Stimulated activated CD4-positive, alpha-beta T cell treated with anti-CD3 and anti-CD28 coated beads, Interleukin-2, amount 100 ng/mL, for 4 hours (primary cell): ENCODE data around the gene NCOR2.

ENCODE experiments used
- DNase-seq: peaks from one replicate; pipeline ENCODE4 v3.0.0-alpha.2; 2020; ENCODE audit warnings: low read depth

The NCOR2 gene

DNA sequence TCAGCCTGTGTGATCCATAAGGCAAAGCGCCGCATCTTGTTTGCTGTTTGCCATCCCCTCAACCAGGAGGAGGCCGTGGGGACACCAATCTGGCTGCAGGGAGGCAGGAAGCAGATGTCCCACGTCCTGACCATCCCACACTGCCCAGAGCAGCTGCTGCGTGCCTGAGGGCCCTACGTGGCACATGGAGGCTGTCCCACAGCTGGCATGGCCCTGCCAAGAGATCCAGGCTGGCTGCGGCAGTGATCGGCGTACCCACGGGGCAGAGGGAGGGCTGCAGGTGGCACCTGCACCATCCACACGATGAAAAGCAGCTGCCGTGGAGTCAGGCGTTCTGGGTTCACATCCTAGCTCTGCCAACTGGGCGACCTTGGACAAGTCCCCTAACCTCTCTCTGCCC lies 42.0 kb downstream of the NCOR2 start:
- no peak for DNase-seq

DNA sequence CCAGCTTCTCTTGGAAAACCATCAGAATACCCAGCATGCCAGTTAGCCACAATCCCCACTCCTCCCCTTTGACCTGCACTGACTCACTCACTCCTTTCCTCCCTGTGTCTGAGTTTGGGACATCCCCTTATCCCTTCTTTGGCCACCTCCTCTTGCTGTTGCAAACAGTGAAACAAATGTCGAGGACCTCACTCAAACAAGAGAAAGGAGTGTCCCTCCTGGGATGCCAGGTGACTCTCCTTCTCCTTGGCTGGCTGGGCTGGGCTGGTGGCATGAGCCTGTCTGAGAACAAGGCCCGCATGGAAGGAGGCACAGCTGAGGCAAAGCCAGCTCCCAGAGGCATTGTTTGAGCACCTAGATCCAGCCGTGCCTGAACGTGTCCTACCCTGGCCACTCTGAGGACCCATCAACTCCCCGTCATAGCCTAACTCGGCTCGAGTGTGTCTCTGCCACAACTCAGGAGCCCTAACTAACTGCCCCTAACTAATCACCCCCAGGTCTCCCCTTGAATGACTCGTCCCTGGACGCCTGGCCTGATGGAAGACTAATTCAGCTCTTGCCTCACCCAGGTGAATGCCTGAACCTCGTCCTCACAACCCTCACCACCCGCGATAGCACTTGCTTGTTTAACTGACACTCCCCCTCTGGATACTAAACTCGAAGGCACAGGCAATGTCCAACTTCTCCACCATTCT lies 43.0 kb downstream of the NCOR2 start:
- no peak for DNase-seq

DNA sequence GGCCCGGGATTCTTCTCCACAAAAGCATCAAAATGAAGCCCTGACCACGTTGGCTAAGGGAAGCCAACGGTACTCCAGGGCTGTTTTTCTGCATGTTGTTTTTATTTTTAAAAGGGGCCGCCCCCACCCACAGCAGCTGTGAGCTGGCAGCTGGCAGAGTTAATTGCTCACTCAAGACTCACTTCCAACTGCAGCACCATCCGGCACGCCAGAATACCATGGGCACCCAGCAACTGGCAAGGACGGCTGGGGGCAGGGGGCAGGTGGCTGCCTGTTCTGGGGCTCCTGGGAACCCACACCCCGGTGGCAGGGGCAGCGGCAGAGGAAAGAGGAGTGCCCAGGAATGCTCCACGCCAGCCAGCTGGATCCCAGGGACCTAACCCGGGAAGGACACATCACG lies 44.3 kb downstream of the NCOR2 start:
- no peak for DNase-seq

DNA sequence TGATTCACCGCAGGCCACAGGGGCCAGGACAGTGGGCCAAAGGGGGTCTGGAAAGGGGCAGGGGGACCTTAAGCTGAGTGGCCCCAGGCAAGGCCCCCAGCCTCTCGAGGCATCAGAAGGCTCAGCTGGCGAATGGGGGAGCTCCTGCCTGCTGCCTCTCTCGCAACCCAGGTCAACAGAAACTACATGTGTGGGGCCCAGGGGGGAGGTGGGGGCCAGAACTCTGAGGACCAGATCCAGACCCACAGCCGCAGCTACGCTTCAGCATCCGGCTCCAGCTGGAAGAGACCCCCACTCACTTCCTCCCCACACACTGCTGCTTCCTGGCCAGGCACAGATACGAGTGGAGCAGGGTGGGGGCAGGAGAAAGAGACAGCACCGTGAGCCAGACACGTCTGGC lies 46.5 kb downstream of the NCOR2 start:
- no peak for DNase-seq

DNA sequence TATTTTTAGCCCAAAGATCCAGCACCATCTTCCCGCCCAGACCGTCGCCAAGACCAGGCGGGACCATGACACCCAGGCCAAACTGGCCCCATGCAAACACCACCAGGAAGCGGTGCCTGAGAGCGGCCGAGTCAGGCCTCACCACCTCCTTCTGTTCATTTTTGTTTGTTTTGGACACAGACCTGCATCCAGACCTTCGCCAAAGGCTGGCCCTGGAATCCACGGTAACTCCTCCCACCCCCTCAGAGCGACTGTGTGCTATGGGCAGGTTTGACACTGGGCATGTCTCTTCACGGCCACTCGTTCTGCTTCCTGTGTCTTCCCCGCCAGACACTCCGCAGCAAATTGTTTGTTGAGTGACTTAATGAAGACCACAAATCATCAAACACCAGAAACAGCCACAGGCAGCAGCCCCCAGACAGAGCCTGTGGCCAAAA lies 47.1 kb downstream of the NCOR2 start:
- DNase-seq, result no peak

DNA sequence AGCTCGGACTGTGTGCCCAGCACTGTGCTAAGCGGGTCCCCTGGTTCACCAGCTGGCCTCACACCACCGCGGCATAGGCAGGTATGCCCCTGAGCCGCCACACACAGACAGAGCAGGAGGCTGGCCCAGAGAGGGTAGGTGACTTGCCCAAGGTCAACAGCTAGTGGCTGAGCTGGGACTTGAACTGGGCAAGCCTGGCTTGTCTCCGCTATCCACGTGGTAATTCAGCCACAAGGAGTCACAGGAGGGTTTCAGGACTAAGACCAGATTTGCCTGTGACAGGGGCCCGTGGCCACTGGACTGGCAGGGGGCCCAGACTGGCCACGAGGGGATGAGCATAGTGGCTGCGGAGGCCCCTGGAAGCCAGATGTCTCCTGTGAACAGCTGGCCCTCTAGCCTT lies 47.7 kb downstream of the NCOR2 start:
- no peak for DNase-seq

DNA sequence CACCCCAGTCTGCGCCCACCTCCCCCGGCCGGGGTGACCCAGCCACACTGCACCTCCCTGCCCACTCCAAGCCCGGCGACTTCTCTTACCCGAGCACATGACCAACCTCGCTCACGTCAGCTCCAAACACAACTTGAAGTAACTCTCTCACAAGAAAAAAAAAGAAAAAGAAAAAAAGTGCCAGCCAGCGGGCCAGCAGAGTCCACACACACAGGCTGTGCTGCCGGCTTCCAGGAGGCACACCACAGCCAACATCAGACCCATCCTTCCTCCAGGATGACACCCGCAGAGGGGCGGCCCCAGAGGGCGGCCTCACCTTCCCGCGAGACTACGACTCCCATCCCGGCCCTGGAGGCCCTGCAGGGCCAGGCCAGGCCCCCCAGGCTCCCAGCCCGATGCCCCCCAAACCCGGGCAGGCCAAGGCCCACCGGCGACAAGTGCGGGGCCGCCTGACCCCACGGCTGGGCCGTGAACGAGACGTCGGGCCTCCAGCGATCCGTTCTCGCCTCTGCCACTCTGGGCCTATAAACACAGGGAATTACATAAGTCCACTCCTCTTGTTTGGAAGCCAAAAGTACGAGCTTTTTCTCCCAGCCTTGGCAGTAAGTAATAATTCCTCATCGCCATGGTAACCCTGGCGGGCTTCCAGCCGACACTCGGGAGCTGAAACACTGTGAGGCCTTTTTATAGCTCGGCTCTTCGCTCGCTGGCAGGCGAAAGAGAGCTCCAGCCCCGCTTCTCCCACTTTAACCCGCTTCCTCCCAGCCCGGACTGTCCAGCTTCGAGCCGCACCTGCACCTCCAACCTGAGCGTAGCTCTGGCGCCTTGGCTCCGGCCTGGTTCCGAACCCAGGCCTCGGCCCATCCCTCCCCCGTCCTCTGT lies 49.1 kb downstream of the NCOR2 start:
- DNase-seq, result no peak
